Dendritic cell treated with granulocyte-macrophage colony-stimulating factor and Interleukin-4, amounts not matched to agents 40 ng/mL and 50 ng/mL, for 4 days (primary cell): ENCODE results near the gene ZNF526.

Source experiments
- H3K27ac Mint-ChIP-seq: one replicate; pipeline ENCODE4 v1.8.0; 2022; ENCODE audit warnings: mild to moderate bottlenecking, mixed read lengths
- H3K27me3 Mint-ChIP-seq: one replicate; pipeline ENCODE4 v1.8.0; 2022; ENCODE audit warnings: mild to moderate bottlenecking, mixed read lengths
- H3K36me3 Mint-ChIP-seq: one replicate; pipeline ENCODE4 v1.8.0; 2022; ENCODE audit warnings: low read depth, mixed read lengths
- H3K4me1 Mint-ChIP-seq: one replicate; pipeline ENCODE4 v1.8.0; 2022; ENCODE audit warnings: low read depth, mixed read lengths
- H3K4me3 Mint-ChIP-seq: one replicate; pipeline ENCODE4 v1.8.0; 2022; ENCODE audit warnings: mild to moderate bottlenecking, moderate library complexity, mixed read lengths
- H3K9me3 Mint-ChIP-seq: one replicate; pipeline ENCODE4 v1.8.0; 2022; ENCODE audit warnings: mixed read lengths
- intact Hi-C: fragments of 100-400 bp; cut with micrococcal nuclease; formaldehyde crosslinking; loops from one replicate; pipeline ENCODE4 v1.15.0; 2022

ZNF526 gene

GRCh38 chr19:42201489-42202289, 18.4 kb upstream of the ZNF526 start:
- Mint-ChIP-seq H3K36me3 (peaks cover 91% of the 10 kb centered on the region), H3K9me3 (no peaks in the 10 kb centered on the region), H3K4me1 (peaks cover 91% of the 10 kb centered on the region), H3K27me3 (no peaks in the 10 kb centered on the region), H3K27ac (peak overlapping the region; percentile 89), H3K4me3 (peak overlapping the region; percentile 50)
- intact Hi-C loops: loop anchor here (1.0 kb wide), 1 partner anchor 16 kb away; the partner anchor contains the start of gene DEDD2

DNA sequence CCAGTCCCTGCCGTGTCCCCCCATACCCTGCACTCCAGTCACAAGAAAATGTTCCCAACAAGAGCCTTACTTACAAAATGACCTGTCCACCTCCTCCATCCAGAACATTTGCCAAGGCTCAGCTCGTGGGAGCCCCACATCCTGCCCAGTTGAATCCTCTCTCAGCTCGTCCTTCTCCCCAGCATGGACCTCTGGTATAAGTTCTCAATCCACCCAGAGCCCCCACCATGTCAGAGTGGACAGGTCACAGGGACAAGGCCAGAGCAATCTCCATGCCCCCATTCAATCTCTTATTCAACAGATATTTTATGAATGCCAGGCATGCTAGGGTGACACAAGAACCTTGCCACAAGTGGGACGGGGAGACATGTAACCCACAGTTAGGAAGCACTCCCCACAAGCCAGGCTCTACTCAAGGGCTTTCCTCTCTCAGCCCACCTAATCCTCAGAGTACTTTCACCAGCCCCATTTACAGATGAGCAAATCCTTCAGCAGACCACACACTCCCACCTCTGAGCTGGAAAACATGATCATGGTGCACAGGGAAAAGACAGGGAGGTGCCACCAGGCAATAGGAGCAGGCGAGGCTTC, 17.7 kb upstream of the ZNF526 start:
- H3K4me3 Mint-ChIP-seq: peak overlapping the region; percentile 50
- H3K27me3 Mint-ChIP-seq: no peaks in the 10 kb centered on the region
- intact Hi-C loops: no loop called here
- H3K9me3 Mint-ChIP-seq: no peaks in the 10 kb centered on the region
- H3K27ac Mint-ChIP-seq: peak overlapping the region; percentile 89
- peaks cover 91% of the 10 kb centered on the region for H3K4me1 Mint-ChIP-seq
- peaks cover 91% of the 10 kb centered on the region for H3K36me3 Mint-ChIP-seq

- H3K27me3 Mint-ChIP-seq: no peaks in the 10 kb centered on the region
- H3K4me3 Mint-ChIP-seq: no peak overlapping the region
- peaks cover 91% of the 10 kb centered on the region for H3K36me3 Mint-ChIP-seq
- peaks cover 94% of the 10 kb centered on the region for H3K4me1 Mint-ChIP-seq
- intact Hi-C loops: no loop called here
- peak overlapping the region; percentile 89 for H3K27ac Mint-ChIP-seq
- no peaks in the 10 kb centered on the region for H3K9me3 Mint-ChIP-seq
Measured at GRCh38 chr19:42203700-42204099, 16.4 kb upstream of the ZNF526 start.

DNA sequence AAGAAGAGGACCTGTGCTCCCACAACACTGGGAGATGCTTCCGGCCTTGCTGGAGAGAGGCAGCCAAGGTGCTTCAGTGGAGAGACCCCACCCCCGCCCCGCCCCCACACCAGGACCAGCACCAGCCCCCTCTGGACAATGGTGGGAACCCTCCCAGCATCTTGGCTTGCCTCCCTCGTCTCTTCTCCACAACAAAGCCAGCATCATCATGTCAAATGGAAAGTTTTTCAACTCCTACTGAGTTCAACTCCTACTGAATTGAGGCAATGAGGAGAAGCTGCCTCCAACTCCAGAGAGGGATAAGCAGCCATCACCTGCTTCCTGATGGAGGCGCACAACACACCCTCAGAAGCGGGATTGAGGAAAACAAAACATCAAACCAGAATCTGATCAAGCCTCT, 15.4 kb upstream of the ZNF526 start:
- intact Hi-C loops: no loop called here
- H3K9me3 Mint-ChIP-seq: no peaks in the 10 kb centered on the region
- H3K4me1 Mint-ChIP-seq: peaks cover 94% of the 10 kb centered on the region
- H3K36me3 Mint-ChIP-seq: peaks cover 91% of the 10 kb centered on the region
- peak overlapping the region; percentile 89 for H3K27ac Mint-ChIP-seq
- H3K27me3 Mint-ChIP-seq: no peaks in the 10 kb centered on the region
- H3K4me3 Mint-ChIP-seq: no peak overlapping the region

GRCh38 chr19:42206871-42207755, 13.0 kb upstream of the ZNF526 start:
- Mint-ChIP-seq H3K36me3 (peaks cover 99% of the 10 kb centered on the region), H3K27me3 (no peaks in the 10 kb centered on the region), H3K27ac (peak overlapping the region; percentile 78), H3K4me3 (no peak overlapping the region), H3K9me3 (no peaks in the 10 kb centered on the region), H3K4me1 (peaks cover 81% of the 10 kb centered on the region)
- intact Hi-C loops: no loop called here

- intact Hi-C loops: no loop called here
- peaks cover 80% of the 10 kb centered on the region for H3K4me1 Mint-ChIP-seq
- no peaks in the 10 kb centered on the region for H3K27me3 Mint-ChIP-seq
- H3K9me3 Mint-ChIP-seq: no peaks in the 10 kb centered on the region
- H3K27ac Mint-ChIP-seq: peak overlapping the region; percentile 78
- H3K4me3 Mint-ChIP-seq: peak overlapping the region; percentile 43
- H3K36me3 Mint-ChIP-seq: peaks cover 100% of the 10 kb centered on the region
Measured at GRCh38 chr19:42207767-42208271, 12.3 kb upstream of the ZNF526 start.

GRCh38 chr19:42208612-42209011, 11.5 kb upstream of the ZNF526 start:
- no peaks in the 10 kb centered on the region for H3K27me3 Mint-ChIP-seq
- no peak overlapping the region for H3K4me3 Mint-ChIP-seq
- peak overlapping the region; percentile 78 for H3K27ac Mint-ChIP-seq
- H3K9me3 Mint-ChIP-seq: no peaks in the 10 kb centered on the region
- peaks cover 100% of the 10 kb centered on the region for H3K36me3 Mint-ChIP-seq
- intact Hi-C loops: no loop called here
- peaks cover 80% of the 10 kb centered on the region for H3K4me1 Mint-ChIP-seq

DNA sequence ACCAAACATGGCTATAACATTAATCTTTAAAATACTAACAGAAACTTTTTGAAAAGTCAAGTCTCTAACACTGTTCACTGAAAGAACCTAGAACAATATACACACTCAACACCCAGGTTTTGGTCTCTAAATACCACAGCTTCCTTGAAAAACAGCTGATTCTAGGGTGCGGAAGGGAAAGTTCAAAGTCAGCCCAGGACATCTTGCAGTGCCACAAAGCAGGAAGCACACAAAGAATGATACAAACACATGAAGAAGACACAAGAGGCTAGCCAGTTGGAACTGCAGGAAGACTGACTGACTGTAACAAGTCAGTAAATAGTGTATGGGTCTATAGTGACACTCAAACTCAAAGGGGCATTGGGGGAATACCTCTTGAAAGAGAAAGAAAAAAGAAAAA, 7.2 kb upstream of the ZNF526 start:
- no peaks in the 10 kb centered on the region for H3K9me3 Mint-ChIP-seq
- intact Hi-C loops: no loop called here
- H3K36me3 Mint-ChIP-seq: peaks cover 100% of the 10 kb centered on the region
- H3K27me3 Mint-ChIP-seq: no peaks in the 10 kb centered on the region
- peak overlapping the region; percentile 85 for H3K27ac Mint-ChIP-seq
- peak overlapping the region; percentile 45 for H3K4me3 Mint-ChIP-seq
- peaks cover 77% of the 10 kb centered on the region for H3K4me1 Mint-ChIP-seq

GRCh38 chr19:42214810-42215485, 5.2 kb upstream of the ZNF526 start:
- H3K4me3 Mint-ChIP-seq: peak overlapping the region; percentile 97
- H3K27ac Mint-ChIP-seq: peak overlapping the region; percentile 60
- peaks cover 75% of the 10 kb centered on the region for H3K4me1 Mint-ChIP-seq
- H3K27me3 Mint-ChIP-seq: no peaks in the 10 kb centered on the region
- no peaks in the 10 kb centered on the region for H3K9me3 Mint-ChIP-seq
- H3K36me3 Mint-ChIP-seq: peaks cover 81% of the 10 kb centered on the region
- intact Hi-C loops: no loop called here

DNA sequence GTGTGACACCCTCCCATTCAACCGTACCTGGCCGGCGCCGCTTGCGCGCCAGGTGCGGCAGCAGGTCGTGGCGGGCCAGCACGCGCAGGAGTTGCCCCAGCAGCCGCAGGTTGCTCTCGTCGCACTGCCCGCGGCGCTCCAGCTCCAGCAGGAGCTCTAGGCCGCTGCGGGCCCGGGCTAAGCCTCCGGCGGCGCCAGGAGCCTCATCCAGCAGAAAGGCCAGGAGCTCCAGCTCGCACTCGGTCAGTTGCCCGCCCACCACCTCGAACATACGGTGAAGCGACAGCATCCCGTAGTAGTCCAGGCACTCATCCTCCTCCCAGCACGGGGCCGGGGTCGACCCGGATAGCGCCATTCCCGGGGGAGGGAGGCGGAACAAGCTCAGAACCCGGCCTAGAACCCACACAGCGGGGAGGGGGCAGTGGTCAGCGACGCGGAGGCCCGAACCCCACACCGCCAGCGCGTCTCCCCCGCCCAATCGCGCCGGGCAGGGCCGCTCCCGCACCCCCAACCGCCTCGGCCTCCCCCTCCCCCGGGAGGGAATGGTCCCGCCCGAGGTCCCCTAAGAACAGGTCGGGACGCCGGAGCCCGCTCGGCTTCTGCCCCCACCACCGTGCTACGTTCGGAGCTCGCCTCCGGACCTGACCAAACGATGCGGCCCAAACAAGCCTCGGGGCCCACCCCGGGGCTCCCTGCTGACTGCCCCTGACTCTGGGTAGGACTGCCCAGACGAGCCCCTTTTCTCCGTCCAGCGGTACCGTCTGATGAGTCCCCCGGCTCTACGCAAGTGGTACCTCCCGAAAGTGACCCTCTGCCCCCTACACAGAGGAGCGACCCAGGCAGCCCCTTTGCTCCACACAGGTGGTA, 3.2 kb upstream of the ZNF526 start:
- H3K27me3 Mint-ChIP-seq: no peaks in the 10 kb centered on the region
- H3K4me3 Mint-ChIP-seq: peak overlapping the region; percentile 97
- H3K9me3 Mint-ChIP-seq: no peaks in the 10 kb centered on the region
- H3K4me1 Mint-ChIP-seq: peaks cover 73% of the 10 kb centered on the region
- H3K36me3 Mint-ChIP-seq: peaks cover 70% of the 10 kb centered on the region
- intact Hi-C loops: loop anchor here (1.0 to 2.0 kb wide), 2 partner anchors 16 to 32 kb away; no protein-coding TSS in a partner anchor
- peak overlapping the region; percentile 85 for H3K27ac Mint-ChIP-seq

- H3K4me1 Mint-ChIP-seq: peaks cover 75% of the 10 kb centered on the region
- H3K4me3 Mint-ChIP-seq: peak within 1 kb of the TSS; percentile 97
- H3K36me3 Mint-ChIP-seq: peaks cover 69% of the 10 kb centered on the region
- peak within 1 kb of the TSS; percentile 85 for H3K27ac Mint-ChIP-seq
- no peaks in the 10 kb centered on the region for H3K27me3 Mint-ChIP-seq
- H3K9me3 Mint-ChIP-seq: no peaks in the 10 kb centered on the region
- intact Hi-C loops: loop anchor here (1.0 to 2.0 kb wide), 2 partner anchors 16 to 33 kb away; no protein-coding TSS in a partner anchor
Measured at GRCh38 chr19:42217520-42218437, 2.3 kb upstream of the ZNF526 start, which contains the start of gene DEDD2. DEDD2 (minus strand) TSS chr19:42217677; CDS start chr19:42217007, 670 bp downstream.

DNA sequence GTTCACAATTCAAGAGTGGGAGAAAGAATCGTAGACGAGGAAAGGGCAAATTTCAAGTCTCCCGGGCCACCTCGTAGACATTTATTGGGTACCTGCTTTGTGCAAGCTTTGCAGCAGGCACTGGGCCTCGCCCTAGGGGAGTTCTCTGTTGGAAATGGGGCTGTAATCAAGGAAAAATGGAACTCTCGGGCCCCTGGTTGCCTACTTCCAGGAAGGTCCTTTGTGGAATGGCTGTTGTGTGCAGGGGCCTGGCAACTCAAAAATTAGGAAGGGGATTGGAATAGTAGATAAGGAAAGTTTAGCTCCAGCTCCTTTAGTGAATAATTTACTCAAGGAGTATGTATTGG, 612 bp downstream of the ZNF526 start:
- H3K36me3 Mint-ChIP-seq: peaks cover 64% of the 10 kb centered on the region
- peaks cover 49% of the 10 kb centered on the region for H3K4me1 Mint-ChIP-seq
- no peaks in the 10 kb centered on the region for H3K9me3 Mint-ChIP-seq
- intact Hi-C loops: loop anchor here (1.0 kb wide), 1 partner anchor 24 kb away; no protein-coding TSS in a partner anchor
- peak overlapping the region; percentile 85 for H3K27ac Mint-ChIP-seq
- peak overlapping the region; percentile 94 for H3K4me3 Mint-ChIP-seq
- H3K27me3 Mint-ChIP-seq: no peaks in the 10 kb centered on the region
